Lower leg skin (tissue), 3 donors: ENCODE measurements around the gene PSG11.
"Not testable (repeated sequence)": the region's sequence is repeated elsewhere in the genome, so short reads cannot be mapped to it uniquely, and the experiment has no call there.

Source experiments
- CTCF ChIP-seq, 3 donors: fragments of 450-650 bp; IDR thresholded peaks; one replicate each; pipeline ENCODE4 v1.5.1; 2016; ENCODE audit warnings: antibody characterized with exemption in 3 of 3, mild to moderate bottlenecking in 3 of 3, moderate library complexity in 2 of 3
- POLR2A ChIP-seq, 2 donors: fragments of 450-650 bp; IDR thresholded peaks; one replicate each; pipeline ENCODE4 v1.6.1; 2016 to 2017; ENCODE audit warnings: antibody characterized with exemption in 2 of 2, mild to moderate bottlenecking in 1 of 2, moderate library complexity in 1 of 2

- not testable (repeated sequence) for TF ChIP-seq CTCF, POLR2A (IDR thresholded peaks at IDR 0.05)
These were observed 22.6 kb downstream of the PSG11 start for GRCh38 chr19:43003634-43004033.
